ENCODE results near the gene MRPL49. TPM values are rescaled to one million over a fixed set of nuclear protein-coding genes. Genes with fewer than 3 reads are reported as not detected.

MRPL49 gene
- total and polyA plus RNA-seq, 2 of the 13 experiments (the other 11 are each of a cell fraction or from before 2014, with no cell fraction given): 39.2 to 53.3 TPM

- TF ChIP-seq RELA (CRISPR knock-in tag; IDR thresholded peaks at IDR 0.05): no peak
- TF ChIP-seq ZNF143 (CRISPR knock-in tag; IDR thresholded peaks at IDR 0.05): peak; percentile 57; the same call in 1 of the 2 replicates
- TF ChIP-seq MEIS1 (CRISPR knock-in tag; IDR thresholded peaks at IDR 0.05; ENCODE audit: borderline replicate concordance): peak; percentile 78; the same call in 1 of the 2 replicates
- TF ChIP-seq ZNF709 (CRISPR knock-in tag; IDR thresholded peaks at IDR 0.05): no peak; the same call in none of the 2 replicates
- no peak for TF ChIP-seq GRHL1 (CRISPR knock-in tag; conservative IDR thresholded peaks at IDR 0.05)
- TF ChIP-seq MAX (IDR thresholded peaks at IDR 0.05): peak; percentile 83
- no peak for TF ChIP-seq SOX6 (IDR thresholded peaks at IDR 0.05)
- TF ChIP-seq SOX6 (CRISPR knock-in tag; IDR thresholded peaks at IDR 0.05): no peak
- TF ChIP-seq ZBTB43 (CRISPR knock-in tag; conservative IDR thresholded peaks at IDR 0.05): no peak; the same call in 1 of the 2 replicates
- TF ChIP-seq MEIS2 (CRISPR knock-in tag; IDR thresholded peaks at IDR 0.05): peak; percentile 35
- TF ChIP-seq FOXP4 (CRISPR knock-in tag; IDR thresholded peaks at IDR 0.05): peak; percentile 38
- no peak for TF ChIP-seq PLRG1 (conservative IDR thresholded peaks at IDR 0.05)
- TF ChIP-seq NFYB (CRISPR knock-in tag; IDR thresholded peaks at IDR 0.05): no peak
- TF ChIP-seq SMYD3 (CRISPR knock-in tag; IDR thresholded peaks at IDR 0.05): no peak; the same call in 1 of the 2 replicates
- peak; percentile 75; the same call in 1 of the 2 replicates for TF ChIP-seq ZNF572 (CRISPR knock-in tag; IDR thresholded peaks at IDR 0.05)
- no peak for TF ChIP-seq GATA4 (IDR thresholded peaks at IDR 0.05; ENCODE audit: borderline replicate concordance, low read depth)
- TF ChIP-seq JDP2 (CRISPR knock-in tag; IDR thresholded peaks at IDR 0.05; ENCODE audit: borderline replicate concordance): no peak; the same call in 1 of the 2 replicates
- 0 out of 2 replicates have a peak, but pooled peaks have one; percentile 40 for TF ChIP-seq AFF4 (CRISPR knock-in tag; IDR thresholded peaks at IDR 0.05)
- 0 out of 2 replicates have a peak, but pooled peaks have one; percentile 54 for TF ChIP-seq MIER2 (CRISPR knock-in tag; IDR thresholded peaks at IDR 0.05)
- TF ChIP-seq SALL1 (CRISPR knock-in tag; IDR thresholded peaks at IDR 0.05): peak; percentile 84
- TF ChIP-seq FLYWCH1 (CRISPR knock-in tag; IDR thresholded peaks at IDR 0.05): no peak
- peak; percentile 93 for TF ChIP-seq YEATS4 (CRISPR knock-in tag; IDR thresholded peaks at IDR 0.05; ENCODE audit: borderline replicate concordance)
Observed at GRCh38 chr11:65134240-65134951, 12.3 kb downstream of the MRPL49 start, which contains the start of gene SYVN1 (continued).

Data from HepG2 (cell line).